Measurements from ENCODE around the gene ALG14. TPM values are rescaled to one million over a fixed set of nuclear protein-coding genes. Genes with fewer than 3 reads are reported as not detected.
A peak's percentile ranks its signal among the peaks of the same experiment; 100 is the strongest.

ALG14 gene
- total and polyA plus RNA-seq, 4 donors: 1.0 to 16.6 (median 1.9) TPM

DNA sequence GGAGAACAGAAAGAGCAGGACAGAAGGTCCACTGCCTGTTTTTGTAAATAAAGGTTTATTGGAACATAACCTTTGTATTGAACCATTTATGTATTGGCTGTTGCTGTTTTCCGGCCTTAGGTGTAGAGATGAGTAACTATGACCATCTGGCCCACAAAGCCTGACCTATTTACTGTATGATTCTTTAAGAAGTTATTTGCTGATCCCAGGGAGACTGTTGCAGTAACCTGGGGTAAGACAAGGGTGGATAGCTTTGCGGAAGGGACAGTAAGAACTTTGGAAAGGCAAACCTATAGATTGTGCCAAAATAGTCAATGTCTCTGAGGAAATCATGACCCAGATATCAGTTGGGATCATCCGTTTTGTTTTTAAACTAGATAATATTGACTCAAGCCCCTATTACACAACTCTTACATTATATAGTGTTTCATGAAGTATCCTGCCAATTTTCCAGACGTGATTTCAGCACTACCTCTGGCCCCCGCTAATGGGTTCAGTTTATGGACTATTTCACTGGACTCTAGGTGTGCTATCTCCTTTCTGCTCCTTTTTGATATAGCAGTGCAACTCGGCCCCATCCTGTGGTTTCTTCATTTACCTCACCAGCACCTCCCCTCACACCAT, 23.6 kb upstream of the ALG14 start (continued):
- TF ChIP-seq, protein P1, sequence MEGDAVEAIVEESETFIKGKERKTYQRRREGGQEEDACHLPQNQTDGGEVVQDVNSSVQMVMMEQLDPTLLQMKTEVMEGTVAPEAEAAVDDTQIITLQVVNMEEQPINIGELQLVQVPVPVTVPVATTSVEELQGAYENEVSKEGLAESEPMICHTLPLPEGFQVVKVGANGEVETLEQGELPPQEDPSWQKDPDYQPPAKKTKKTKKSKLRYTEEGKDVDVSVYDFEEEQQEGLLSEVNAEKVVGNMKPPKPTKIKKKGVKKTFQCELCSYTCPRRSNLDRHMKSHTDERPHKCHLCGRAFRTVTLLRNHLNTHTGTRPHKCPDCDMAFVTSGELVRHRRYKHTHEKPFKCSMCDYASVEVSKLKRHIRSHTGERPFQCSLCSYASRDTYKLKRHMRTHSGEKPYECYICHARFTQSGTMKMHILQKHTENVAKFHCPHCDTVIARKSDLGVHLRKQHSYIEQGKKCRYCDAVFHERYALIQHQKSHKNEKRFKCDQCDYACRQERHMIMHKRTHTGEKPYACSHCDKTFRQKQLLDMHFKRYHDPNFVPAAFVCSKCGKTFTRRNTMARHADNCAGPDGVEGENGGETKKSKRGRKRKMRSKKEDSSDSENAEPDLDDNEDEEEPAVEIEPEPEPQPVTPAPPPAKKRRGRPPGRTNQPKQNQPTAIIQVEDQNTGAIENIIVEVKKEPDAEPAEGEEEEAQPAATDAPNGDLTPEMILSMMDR (IDR thresholded peaks at IDR 0.05; ENCODE audit: low read depth, low read length, missing input control): peak; percentile 7
- peak; percentile 81 for TF ChIP-seq TAF1 (conservative IDR thresholded peaks at IDR 0.05)
- TF ChIP-seq YY1 (IDR thresholded peaks at IDR 0.05): peak; percentile 15
- peak; percentile 24 to 36 for TF ChIP-seq JUND (IDR thresholded peaks at IDR 0.05)
- TF ChIP-seq SP1 (IDR thresholded peaks at IDR 0.05): peak; percentile 77
- peak; percentile 44 to 77 for TF ChIP-seq RXRA (IDR thresholded peaks at IDR 0.05)
- TF ChIP-seq EGR1 (IDR thresholded peaks at IDR 0.05; ENCODE audit: low read depth in 2 of 2): peak in 1 of 2 donors; percentile 86
- peak; percentile 16 for TF ChIP-seq HNF4G (IDR thresholded peaks at IDR 0.05)
- TF ChIP-seq FOXA1 (IDR thresholded peaks at IDR 0.05): no peak
- no peak for TF ChIP-seq GABPA (IDR thresholded peaks at IDR 0.05 in 1 of 2, conservative IDR thresholded peaks at IDR 0.05 in 1 of 2)
- peak; percentile 78 to 83 for TF ChIP-seq HNF4A (conservative IDR thresholded peaks at IDR 0.05)

- TF ChIP-seq HNF4G (IDR thresholded peaks at IDR 0.05) (peak; percentile 32), YY1 (IDR thresholded peaks at IDR 0.05) (no peak), GABPA (IDR thresholded peaks at IDR 0.05 in 1 of 2, conservative IDR thresholded peaks at IDR 0.05 in 1 of 2) (no peak), FOXA1 (IDR thresholded peaks at IDR 0.05) (no peak), ATF3 (IDR thresholded peaks at IDR 0.05) (peak; percentile 67), NR2F2 (IDR thresholded peaks at IDR 0.05) (no peak), FOXA2 (IDR thresholded peaks at IDR 0.05) (peak; percentile 57), HNF4A (conservative IDR thresholded peaks at IDR 0.05) (peak; percentile 65 to 71), RAD21 (IDR thresholded peaks at IDR 0.05) (peak in 1 of 2 donors; percentile 32), RXRA (IDR thresholded peaks at IDR 0.05) (peak; percentile 64 to 75), EGR1 (IDR thresholded peaks at IDR 0.05; ENCODE audit: low read depth in 2 of 2) (no peak), TAF1 (conservative IDR thresholded peaks at IDR 0.05) (no peak), JUND (IDR thresholded peaks at IDR 0.05) (peak; percentile 45 to 53), SP1 (IDR thresholded peaks at IDR 0.05) (peak; percentile 81)
- TF ChIP-seq, protein P2, sequence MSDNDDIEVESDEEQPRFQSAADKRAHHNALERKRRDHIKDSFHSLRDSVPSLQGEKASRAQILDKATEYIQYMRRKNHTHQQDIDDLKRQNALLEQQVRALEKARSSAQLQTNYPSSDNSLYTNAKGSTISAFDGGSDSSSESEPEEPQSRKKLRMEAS (IDR thresholded peaks at IDR 0.05): no peak
- TF ChIP-seq, protein P3, sequence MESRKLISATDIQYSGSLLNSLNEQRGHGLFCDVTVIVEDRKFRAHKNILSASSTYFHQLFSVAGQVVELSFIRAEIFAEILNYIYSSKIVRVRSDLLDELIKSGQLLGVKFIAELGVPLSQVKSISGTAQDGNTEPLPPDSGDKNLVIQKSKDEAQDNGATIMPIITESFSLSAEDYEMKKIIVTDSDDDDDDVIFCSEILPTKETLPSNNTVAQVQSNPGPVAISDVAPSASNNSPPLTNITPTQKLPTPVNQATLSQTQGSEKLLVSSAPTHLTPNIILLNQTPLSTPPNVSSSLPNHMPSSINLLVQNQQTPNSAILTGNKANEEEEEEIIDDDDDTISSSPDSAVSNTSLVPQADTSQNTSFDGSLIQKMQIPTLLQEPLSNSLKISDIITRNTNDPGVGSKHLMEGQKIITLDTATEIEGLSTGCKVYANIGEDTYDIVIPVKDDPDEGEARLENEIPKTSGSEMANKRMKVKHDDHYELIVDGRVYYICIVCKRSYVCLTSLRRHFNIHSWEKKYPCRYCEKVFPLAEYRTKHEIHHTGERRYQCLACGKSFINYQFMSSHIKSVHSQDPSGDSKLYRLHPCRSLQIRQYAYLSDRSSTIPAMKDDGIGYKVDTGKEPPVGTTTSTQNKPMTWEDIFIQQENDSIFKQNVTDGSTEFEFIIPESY (IDR thresholded peaks at IDR 0.05): no peak
- TF ChIP-seq, protein P1 (IDR thresholded peaks at IDR 0.05; ENCODE audit: low read depth, low read length, missing input control): no peak
- TF ChIP-seq, protein P4, sequence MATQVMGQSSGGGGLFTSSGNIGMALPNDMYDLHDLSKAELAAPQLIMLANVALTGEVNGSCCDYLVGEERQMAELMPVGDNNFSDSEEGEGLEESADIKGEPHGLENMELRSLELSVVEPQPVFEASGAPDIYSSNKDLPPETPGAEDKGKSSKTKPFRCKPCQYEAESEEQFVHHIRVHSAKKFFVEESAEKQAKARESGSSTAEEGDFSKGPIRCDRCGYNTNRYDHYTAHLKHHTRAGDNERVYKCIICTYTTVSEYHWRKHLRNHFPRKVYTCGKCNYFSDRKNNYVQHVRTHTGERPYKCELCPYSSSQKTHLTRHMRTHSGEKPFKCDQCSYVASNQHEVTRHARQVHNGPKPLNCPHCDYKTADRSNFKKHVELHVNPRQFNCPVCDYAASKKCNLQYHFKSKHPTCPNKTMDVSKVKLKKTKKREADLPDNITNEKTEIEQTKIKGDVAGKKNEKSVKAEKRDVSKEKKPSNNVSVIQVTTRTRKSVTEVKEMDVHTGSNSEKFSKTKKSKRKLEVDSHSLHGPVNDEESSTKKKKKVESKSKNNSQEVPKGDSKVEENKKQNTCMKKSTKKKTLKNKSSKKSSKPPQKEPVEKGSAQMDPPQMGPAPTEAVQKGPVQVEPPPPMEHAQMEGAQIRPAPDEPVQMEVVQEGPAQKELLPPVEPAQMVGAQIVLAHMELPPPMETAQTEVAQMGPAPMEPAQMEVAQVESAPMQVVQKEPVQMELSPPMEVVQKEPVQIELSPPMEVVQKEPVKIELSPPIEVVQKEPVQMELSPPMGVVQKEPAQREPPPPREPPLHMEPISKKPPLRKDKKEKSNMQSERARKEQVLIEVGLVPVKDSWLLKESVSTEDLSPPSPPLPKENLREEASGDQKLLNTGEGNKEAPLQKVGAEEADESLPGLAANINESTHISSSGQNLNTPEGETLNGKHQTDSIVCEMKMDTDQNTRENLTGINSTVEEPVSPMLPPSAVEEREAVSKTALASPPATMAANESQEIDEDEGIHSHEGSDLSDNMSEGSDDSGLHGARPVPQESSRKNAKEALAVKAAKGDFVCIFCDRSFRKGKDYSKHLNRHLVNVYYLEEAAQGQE (IDR thresholded peaks at IDR 0.05): peak; percentile 13
- Histone ChIP-seq H3K9ac (ENCODE audit: low read depth in 1 of 2, low read length in 2 of 2) (no peak overlapping the region), H3K4me1 (ENCODE audit: control insufficient read depth in 4 of 4, insufficient read depth in 4 of 4, low read length in 3 of 4) (peaks cover 0 to 12% (median 10%) of the 10 kb centered on the region in 4 donors), H3K9me3 (ENCODE audit: control insufficient read depth in 4 of 4, low read length in 3 of 4) (no peaks in the 10 kb centered on the region), H3K36me3 (ENCODE audit: control insufficient read depth in 4 of 4, insufficient read depth in 3 of 4, low read depth in 1 of 4, low read length in 3 of 4) (no peaks in the 10 kb centered on the region), H3K4me3 (ENCODE audit: low read depth in 1 of 3, low read length in 3 of 3) (no peak overlapping the region), H3K27me3 (ENCODE audit: control insufficient read depth in 4 of 4, insufficient read depth in 4 of 4, low read length in 3 of 4) (no peaks in the 10 kb centered on the region), H3K27ac (ENCODE audit: low read depth in 1 of 2, low read length in 2 of 2) (peak overlapping the region; percentile 74 to 94)
- DNase-seq (ENCODE audit: low spot score): no peak
- 16% methylated on average over 2 of the region's 2 CpGs for WGBS
These were observed 23.1 kb upstream of the ALG14 start for GRCh38 chr1:95095833-95096217.
